ENCODE data around the gene ZNF526.

- TF ChIP-seq CTCF (IDR thresholded peaks at IDR 0.05), result no peak
- no peak for TF ChIP-seq EZH2 (IDR thresholded peaks at IDR 0.05; ENCODE audit: borderline replicate concordance, insufficient read depth, low read depth, low read length, poor library complexity, severe bottlenecking)
Observed at GRCh38 chr19:42173695-42174094, 46.4 kb upstream of the ZNF526 start.

All from B cell (primary cell).